AG04449 (cell line): ENCODE results near the gene THAP7.
"Not testable (repeated sequence)": the region's sequence is repeated elsewhere in the genome, so short reads cannot be mapped to it uniquely, and the experiment has no call there.

Experiments
- CTCF ChIA-PET: fragments of 350-600 bp; formaldehyde crosslinking; extraction: SDS; loops from one replicate; lab custom pipeline; 2021; ENCODE audit warnings: antibody characterized with exemption; lab: Yijun Ruan, JAX
- POLR2A ChIA-PET: fragments of 400-600, 350-600 bp; formaldehyde crosslinking; extraction: SDS; loops from one replicate; lab custom pipeline; 2020; ENCODE audit warnings: antibody characterized with exemption, inconsistent platforms; lab: Yijun Ruan, JAX
- DNase-seq: peaks from one replicate; pipeline ENCODE4 v3.0.0-alpha.2; 2010; ENCODE audit warnings: low read depth, low spot score
- H3K4me3 ChIP-seq: 2 replicates; pipeline ENCODE4 v1.5.1; 2011; ENCODE audit warnings: low read depth, mild to moderate bottlenecking, control low read depth, low read length
- CTCF ChIP-seq: IDR thresholded peaks from one replicate; pipeline ENCODE4 v1.5.1; 2011; ENCODE audit warnings: mild to moderate bottlenecking, moderate library complexity, low read length, control low read depth, inconsistent platforms; ENCODE audit not compliant: insufficient read depth; ENCODE audit errors: missing control alignments

The THAP7 gene

GRCh38 chr22:21045585-21046294 is 43.8 kb upstream of the THAP7 start, which contains the start of gene LRRC74B:
Gene LRRC74B, plus strand, starts transcription at chr22:21045946. Its CDS starts 41 bp downstream, at chr22:21045987.
- no peak for TF ChIP-seq CTCF
- POLR2A ChIA-PET, result interaction anchor here (0.6 to 1.4 kb wide), 4 partner anchors 31 to 56 kb away, joined by 3 to 4 read pairs (median 3); partner anchors contain the start of genes P2RX6 and THAP7
- peak; percentile 33 for DNase-seq
- CTCF ChIA-PET, result interaction anchor here (0.7 to 4.3 kb wide), 5 partner anchors 9 to 56 kb away, joined by 3 to 20 read pairs (median 3); no protein-coding TSS in a partner anchor
- H3K4me3 ChIP-seq, result peak within 1 kb of the TSS; percentile 60

GRCh38 chr22:21044931-21045584 is 43.1 kb upstream of the THAP7 start:
- ChIA-PET CTCF (interaction anchor here (0.8 to 4.3 kb wide), 4 partner anchors 27 to 124 kb away, joined by 3 to 20 read pairs (median 3); no protein-coding TSS in a partner anchor), POLR2A (interaction anchor here (0.8 to 1.1 kb wide), 2 partner anchors 30 to 57 kb away, joined by 3 read pairs; partner anchors contain the start of gene P2RX6)
- DNase-seq, result peak; percentile 41
- H3K4me3 ChIP-seq, result peak overlapping the region; percentile 48
- no peak for TF ChIP-seq CTCF

GRCh38 chr22:21043860-21044535 is 42.1 kb upstream of the THAP7 start:
- CTCF ChIA-PET, result interaction anchor here (1.2 to 4.3 kb wide), 2 partner anchors 58 to 123 kb away, joined by 3 to 20 read pairs; no protein-coding TSS in a partner anchor
- POLR2A ChIA-PET, result no interaction called here
- no peak for TF ChIP-seq CTCF
- DNase-seq, result no peak
- H3K4me3 ChIP-seq, result peak overlapping the region; percentile 48

GRCh38 chr22:21042978-21043859 is 41.3 kb upstream of the THAP7 start:
- H3K4me3 ChIP-seq, result no peak overlapping the region
- no peak for DNase-seq
- ChIA-PET CTCF (interaction anchor here (1.2 to 4.3 kb wide), 3 partner anchors 59 to 122 kb away, joined by 3 to 20 read pairs (median 11); no protein-coding TSS in a partner anchor), POLR2A (no interaction called here)
- no peak for TF ChIP-seq CTCF

- DNase-seq, result peak; percentile 50
- POLR2A ChIA-PET, result no interaction called here
- CTCF ChIA-PET, result interaction anchor here (2.6 kb wide), 1 partner anchor 60 kb away, joined by 11 read pairs; no protein-coding TSS in a partner anchor
- H3K4me3 ChIP-seq, result no peak overlapping the region
- TF ChIP-seq CTCF, result no peak
Observed at GRCh38 chr22:21041937-21042336, 40.0 kb upstream of the THAP7 start.

GRCh38 chr22:21039158-21039557 is 37.2 kb upstream of the THAP7 start:
- DNase-seq, H3K4me3 ChIP-seq: not testable (repeated sequence)
- ChIA-PET CTCF (interaction anchor here (1.6 kb wide), 1 partner anchor 64 kb away, joined by 4 read pairs; no protein-coding TSS in a partner anchor), POLR2A (interaction anchor here (0.6 kb wide), 1 partner anchor 36 kb away, joined by 5 read pairs; no protein-coding TSS in a partner anchor)
